ENCODE results near the gene SLC9A1.
"Not testable (repeated sequence)": the region's sequence is repeated elsewhere in the genome, so short reads cannot be mapped to it uniquely, and the experiment has no call there.

Gene SLC9A1

DNA sequence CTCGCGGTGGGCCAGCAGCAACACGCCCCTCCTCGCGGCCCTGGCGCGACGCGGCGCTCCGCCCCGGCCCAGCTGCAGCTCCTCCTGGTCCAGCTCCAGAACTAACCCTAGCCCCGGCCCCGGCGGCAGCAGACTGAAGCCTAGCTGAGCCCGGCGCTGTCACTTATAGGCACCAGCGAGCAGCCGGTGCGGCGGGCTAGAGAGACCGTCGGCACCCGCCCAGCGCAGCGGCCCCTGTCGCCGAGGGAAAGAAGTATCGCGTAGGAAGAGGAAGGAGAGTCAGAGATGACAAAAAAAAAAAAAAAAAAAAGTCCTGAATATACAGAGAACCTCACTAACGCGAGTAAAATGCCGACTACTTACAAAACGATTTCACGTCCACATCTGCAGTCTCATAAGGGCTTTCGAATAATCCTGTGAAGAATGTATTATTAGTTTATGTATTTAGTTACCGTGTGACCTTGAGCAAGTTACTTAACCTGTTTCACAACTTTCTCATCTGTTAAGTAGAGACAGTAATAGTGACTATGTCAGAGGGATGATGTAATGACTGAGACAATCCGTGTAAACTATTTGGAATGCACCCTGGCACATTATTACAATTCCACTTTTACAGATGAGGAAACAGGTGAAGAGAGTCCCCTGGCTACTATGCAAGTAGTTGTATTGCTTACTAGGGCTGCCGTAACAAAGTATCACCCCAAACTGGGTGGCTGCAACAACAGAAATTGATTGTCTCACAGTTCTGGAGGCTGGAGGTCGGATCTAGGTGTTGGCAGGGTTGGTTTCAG, at the start of gene SLC9A1:
Gene SLC9A1, minus strand, starts transcription at position 135 of the 791 bp plus-strand sequence. CDS start 791 bp downstream, outside the sequence.
- FAIRE-seq = peak; percentile 95

GRCh38 chr1:27203946-27204345, 49.0 kb upstream of the SLC9A1 start:
- no peak for FAIRE-seq

- FAIRE-seq = no peak
These were observed 46.4 kb upstream of the SLC9A1 start for GRCh38 chr1:27201295-27201694.

- no peak for FAIRE-seq
These were observed 38.3 kb upstream of the SLC9A1 start for GRCh38 chr1:27193194-27193593.

DNA sequence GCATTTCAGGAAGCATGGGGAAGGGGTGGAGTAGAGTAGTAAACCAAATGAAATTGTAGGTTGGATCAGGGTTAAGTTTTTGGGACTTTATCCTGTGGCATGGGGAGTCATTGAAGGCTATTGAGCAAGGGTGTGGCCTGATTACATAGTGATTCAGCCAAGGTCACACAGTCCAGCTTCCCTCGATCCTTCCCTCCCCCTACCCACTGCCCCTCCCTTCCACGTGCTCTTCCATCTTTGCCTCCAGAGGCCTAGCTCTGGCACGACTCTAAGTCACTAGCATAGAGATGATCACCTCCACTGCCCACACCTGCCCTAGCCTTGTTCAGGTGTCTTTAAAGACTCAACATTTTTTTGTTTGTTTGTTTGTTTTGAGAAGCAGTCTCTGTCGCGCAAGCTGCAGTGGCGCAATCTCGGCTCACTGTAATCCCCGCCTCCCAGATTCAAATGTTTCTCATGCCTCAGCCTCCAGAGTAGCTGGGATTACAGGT, 37.2 kb upstream of the SLC9A1 start:
- FAIRE-seq = no peak

GRCh38 chr1:27184665-27185064, 29.7 kb upstream of the SLC9A1 start:
- not testable (repeated sequence) for FAIRE-seq

- no peak for FAIRE-seq
These were observed 25.1 kb upstream of the SLC9A1 start for GRCh38 chr1:27179979-27180378.

DNA sequence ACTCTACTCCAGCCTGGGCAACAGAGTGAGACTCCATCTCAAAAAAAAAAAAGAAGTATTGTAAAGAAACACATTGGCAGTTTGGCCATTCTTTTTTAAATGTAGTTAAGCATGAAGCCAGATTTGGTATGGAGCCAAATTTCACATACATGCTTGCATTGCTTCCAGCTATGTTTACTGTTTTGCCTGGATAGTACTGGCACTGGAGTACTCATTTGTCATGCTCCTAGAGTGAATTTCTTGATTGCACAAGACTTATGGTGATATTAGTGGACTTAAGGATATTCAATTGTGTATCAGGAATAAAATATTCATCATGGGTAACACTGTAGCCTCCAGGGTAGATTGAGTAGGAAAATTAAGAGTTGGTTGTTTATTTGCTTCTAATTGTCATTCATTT, 24.5 kb upstream of the SLC9A1 start:
- FAIRE-seq = no peak

- no peak for FAIRE-seq
These were observed 22.0 kb upstream of the SLC9A1 start for GRCh38 chr1:27176954-27177353.

- no peak for FAIRE-seq
These were observed 21.4 kb upstream of the SLC9A1 start for GRCh38 chr1:27176323-27176722.

- not testable (repeated sequence) for FAIRE-seq
These were observed 18.1 kb upstream of the SLC9A1 start for GRCh38 chr1:27172992-27173391.

DNA sequence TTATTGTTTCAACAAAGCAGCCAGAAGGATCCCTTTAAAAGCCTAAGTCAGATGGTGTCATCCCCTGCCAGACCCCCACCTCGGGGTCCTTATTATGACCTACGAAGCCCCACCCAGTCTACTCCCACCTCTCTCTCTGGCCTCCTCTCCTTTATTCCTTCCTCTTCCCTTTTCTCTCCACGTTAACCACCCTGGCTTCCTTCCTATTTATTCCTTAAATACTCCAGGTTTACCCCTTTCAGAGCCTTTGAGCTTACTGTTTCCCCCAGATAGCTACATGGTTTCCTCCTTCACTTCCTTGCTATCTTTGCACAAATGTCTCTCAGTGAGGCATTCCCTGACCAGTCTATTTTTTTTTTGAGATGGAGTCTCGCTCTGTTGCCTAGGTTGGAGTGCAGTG, 12.0 kb upstream of the SLC9A1 start:
- FAIRE-seq = no peak

DNA sequence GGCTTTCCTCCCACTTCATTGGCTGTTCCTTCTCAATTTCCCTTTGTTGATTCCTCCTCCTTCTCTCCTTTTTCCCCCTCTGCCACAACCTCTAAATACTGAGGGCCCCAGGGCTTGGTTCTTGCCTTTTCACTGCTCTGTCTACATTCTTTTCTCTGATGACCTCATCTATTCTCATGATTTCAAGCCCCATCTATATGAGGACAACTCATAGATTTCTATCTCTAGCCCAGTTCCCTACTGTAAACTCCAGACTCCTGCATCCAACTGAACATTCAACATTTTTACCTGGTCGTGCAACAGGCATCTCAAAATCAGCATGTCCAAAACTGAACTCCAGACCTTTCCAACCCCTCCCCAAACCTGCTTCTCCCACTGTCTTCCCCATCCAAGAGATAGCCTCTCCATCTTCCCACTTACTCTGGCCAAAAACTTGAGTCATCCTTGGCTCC, 11.5 kb upstream of the SLC9A1 start:
- no peak for FAIRE-seq

- FAIRE-seq = no peak
These were observed 8.2 kb upstream of the SLC9A1 start for GRCh38 chr1:27163093-27163492.

- no peak for FAIRE-seq
These were observed 7.2 kb upstream of the SLC9A1 start for GRCh38 chr1:27162090-27162489.

GRCh38 chr1:27161594-27161993, 6.7 kb upstream of the SLC9A1 start:
- FAIRE-seq = no peak

DNA sequence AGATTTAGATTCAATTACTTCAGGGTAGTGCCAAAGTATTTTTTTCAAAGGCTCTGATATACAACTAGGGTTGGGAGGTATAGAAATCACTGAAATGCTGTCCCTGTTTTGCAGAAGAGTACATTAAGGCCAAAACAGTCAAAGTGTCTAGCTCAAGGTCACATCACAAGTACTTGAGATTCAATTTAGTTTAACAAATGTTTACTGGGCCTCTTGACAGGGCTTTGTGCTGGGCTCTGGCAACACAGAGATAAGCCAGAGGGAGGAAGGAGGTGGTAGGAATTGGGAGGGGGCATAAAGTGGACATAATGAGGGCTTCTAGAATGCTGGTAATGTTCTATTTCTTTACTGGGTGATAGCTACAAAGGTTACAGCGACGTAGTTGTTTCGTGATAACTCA, 2.3 kb upstream of the SLC9A1 start:
- no peak for FAIRE-seq

GRCh38 chr1:27154469-27154990, 395 bp downstream of the SLC9A1 start:
- no peak for FAIRE-seq

DNA sequence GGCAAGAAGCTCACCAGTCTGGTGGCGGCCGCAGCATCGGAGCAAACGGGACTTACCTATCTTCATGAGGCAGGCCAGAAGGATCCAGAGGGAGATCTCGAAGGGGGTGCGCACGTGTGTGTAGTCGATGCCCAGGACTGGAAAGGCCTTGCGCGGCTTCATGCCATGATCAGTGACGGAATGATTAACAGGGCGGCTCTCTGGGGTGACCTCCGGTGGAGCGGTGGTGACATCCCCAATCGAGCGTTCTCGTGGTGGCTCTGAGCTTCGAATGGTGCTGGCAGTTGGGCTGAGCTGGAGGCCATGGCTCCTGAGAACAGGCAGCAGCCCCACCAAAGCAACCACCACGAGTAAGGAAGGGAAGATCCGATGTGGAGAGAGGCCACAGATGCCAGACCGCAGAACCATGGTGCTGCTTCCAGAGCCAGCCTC, 982 bp downstream of the SLC9A1 start:
- no peak for FAIRE-seq

GRCh38 chr1:27153549-27153886, 1.4 kb downstream of the SLC9A1 start:
- FAIRE-seq = no peak

DNA sequence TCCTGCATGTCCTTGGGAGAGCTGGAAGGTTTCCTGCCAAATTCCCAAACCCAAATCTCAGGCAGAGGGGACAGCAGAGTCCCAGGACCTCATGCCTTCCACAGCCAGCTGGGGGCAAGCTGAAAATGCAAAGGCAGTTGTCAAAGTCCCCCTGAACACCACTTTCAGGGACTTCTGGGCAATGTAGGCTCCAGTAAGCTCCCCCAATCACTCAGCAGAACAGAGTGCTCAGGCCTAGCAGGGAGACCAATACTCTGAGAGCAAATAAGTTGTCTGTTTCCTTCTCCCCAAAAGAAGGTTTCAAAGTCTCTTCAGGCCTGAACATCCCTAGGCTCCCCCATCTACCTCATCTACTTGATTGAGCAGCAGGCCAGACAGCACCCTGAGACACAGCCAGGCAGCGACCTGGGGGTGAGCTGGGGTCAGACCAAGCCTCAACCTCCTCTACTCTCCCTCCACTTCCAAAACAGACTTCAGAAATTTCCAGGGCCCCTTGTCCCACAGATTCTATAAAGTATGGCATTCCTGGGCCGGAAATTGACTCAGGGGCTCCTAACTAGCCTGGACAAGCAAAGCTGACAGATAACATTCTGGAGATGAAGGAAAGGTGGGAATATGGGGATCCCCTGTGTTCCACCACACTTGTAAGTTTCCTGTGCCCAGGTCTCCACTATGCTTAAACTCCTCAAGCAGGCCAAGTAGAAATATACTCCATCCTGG, 1.9 kb downstream of the SLC9A1 start:
- no peak for FAIRE-seq

- no peak for FAIRE-seq
These were observed 2.7 kb downstream of the SLC9A1 start for GRCh38 chr1:27152004-27152828.

DNA sequence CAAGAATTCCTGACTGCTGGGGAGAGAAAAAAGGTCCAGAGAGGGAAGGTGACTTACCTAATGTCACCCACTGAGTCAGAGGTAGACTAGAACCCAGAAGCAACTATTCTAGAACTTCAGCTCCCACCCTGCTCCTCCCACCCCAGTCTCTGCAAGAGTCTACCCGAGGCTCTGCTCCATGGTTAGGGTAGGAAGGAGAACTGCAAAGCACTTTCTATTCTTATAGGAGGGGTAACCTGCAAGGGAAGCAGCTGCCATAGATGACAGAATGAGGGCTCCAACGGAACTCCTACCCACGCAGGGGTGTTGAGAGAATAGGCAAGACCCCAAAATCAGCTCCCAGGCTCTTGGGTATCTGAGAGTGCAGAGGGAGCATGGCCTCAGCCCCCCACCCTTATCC, 4.3 kb downstream of the SLC9A1 start:
- no peak for FAIRE-seq
